ENCODE results near the gene FATE1.

The FATE1 gene

GRCh38 chrX:151701531-151701930 lies 14.3 kb upstream of the FATE1 start (continued):
- TF ChIP-seq ZNF658 (tag by site-specific recombination; IDR thresholded peaks at IDR 0.05) (no peak), GFI1B (tag by site-specific recombination; IDR thresholded peaks at IDR 0.05) (no peak), ZNF248 (tag by site-specific recombination; IDR thresholded peaks at IDR 0.05) (no peak), PRDM6 (tag by site-specific recombination; IDR thresholded peaks at IDR 0.05) (no peak), ZNF112 (tag by site-specific recombination; IDR thresholded peaks at IDR 0.05) (no peak)

GRCh38 chrX:151702026-151702714 lies 13.7 kb upstream of the FATE1 start:
- Histone ChIP-seq H3K9me3 (ENCODE audit: control insufficient read depth, insufficient read depth, low read depth, low read length) (no peaks in the 10 kb centered on the region), H3K4me1 (ENCODE audit: control insufficient read depth, insufficient read depth, low read length) (no peaks in the 10 kb centered on the region), H3K4me3 (ENCODE audit: low read depth, low read length) (no peak overlapping the region), H3K36me3 (ENCODE audit: control insufficient read depth in 2 of 2, insufficient read depth in 1 of 2, low read length in 2 of 2) (no peaks in the 10 kb centered on the region), H3K27ac (ENCODE audit: extremely low read depth, low read depth, low read length) (no peak overlapping the region)
- no peak for TF ChIP-seq ZNF121 (tag by site-specific recombination; IDR thresholded peaks at IDR 0.05)
- TF ChIP-seq ZNF24 (tag by site-specific recombination; IDR thresholded peaks at IDR 0.05), result no peak
- no peak for TF ChIP-seq KLF7 (tag by site-specific recombination; IDR thresholded peaks at IDR 0.05; ENCODE audit: borderline replicate concordance)
- TF ChIP-seq ZNF354C (tag by site-specific recombination; IDR thresholded peaks at IDR 0.05; ENCODE audit: borderline replicate concordance, low read depth), result no peak
- CTCF ChIA-PET, result no interaction called here
- POLR2A ChIA-PET, result no interaction called here

GRCh38 chrX:151702741-151703340 lies 13.0 kb upstream of the FATE1 start:
- Histone ChIP-seq H3K9me3 (ENCODE audit: control insufficient read depth, insufficient read depth, low read depth, low read length) (no peaks in the 10 kb centered on the region), H3K36me3 (ENCODE audit: control insufficient read depth in 2 of 2, insufficient read depth in 1 of 2, low read length in 2 of 2) (no peaks in the 10 kb centered on the region), H3K27ac (ENCODE audit: extremely low read depth, low read depth, low read length) (no peak overlapping the region), H3K4me3 (ENCODE audit: low read depth, low read length) (no peak overlapping the region), H3K4me1 (ENCODE audit: control insufficient read depth, insufficient read depth, low read length) (no peaks in the 10 kb centered on the region)
- POLR2A ChIA-PET, result no interaction called here
- CTCF ChIA-PET, result interaction anchor here (0.6 to 1.0 kb wide), 2 partner anchors 11 to 555 kb away, joined by 3 to 4 read pairs; no protein-coding TSS in a partner anchor
- TF ChIP-seq ATF2 (tag by site-specific recombination; IDR thresholded peaks at IDR 0.05; ENCODE audit: low read depth), result no peak
- no peak for TF ChIP-seq ZNF114 (tag by site-specific recombination; IDR thresholded peaks at IDR 0.05)
- TF ChIP-seq ZNF18 (tag by site-specific recombination; IDR thresholded peaks at IDR 0.05), result no peak

GRCh38 chrX:151703487-151703886 lies 12.3 kb upstream of the FATE1 start:
- Histone ChIP-seq H3K4me1 (ENCODE audit: control insufficient read depth, insufficient read depth, low read length) (no peaks in the 10 kb centered on the region), H3K4me3 (ENCODE audit: low read depth, low read length) (no peak overlapping the region), H3K36me3 (ENCODE audit: control insufficient read depth in 2 of 2, insufficient read depth in 1 of 2, low read length in 2 of 2) (no peaks in the 10 kb centered on the region), H3K9me3 (ENCODE audit: control insufficient read depth, insufficient read depth, low read depth, low read length) (no peaks in the 10 kb centered on the region), H3K27ac (ENCODE audit: extremely low read depth, low read depth, low read length) (no peak overlapping the region)
- TF ChIP-seq ZNF513 (tag by site-specific recombination; IDR thresholded peaks at IDR 0.05) (no peak), ZNF704 (tag by site-specific recombination; IDR thresholded peaks at IDR 0.05) (no peak), EGR2 (tag by site-specific recombination; IDR thresholded peaks at IDR 0.05; ENCODE audit: low read depth) (peak; percentile 23; the same call in 1 of the 2 replicates), ZFHX2 (tag by site-specific recombination; conservative IDR thresholded peaks at IDR 0.05) (peak; percentile 36; the same call in 1 of the 2 replicates), KLF10 (tag by site-specific recombination; IDR thresholded peaks at IDR 0.05) (no peak)
- CTCF ChIA-PET, result interaction anchor here (0.6 to 1.0 kb wide), 2 partner anchors 10 to 555 kb away, joined by 3 to 4 read pairs; no protein-coding TSS in a partner anchor
- POLR2A ChIA-PET, result no interaction called here
